ES-I3 (cell line): ENCODE data around the gene MCM6.

Experiments
- H3K36me3 ChIP-seq: 2 replicates; pipeline ENCODE4 v1.6.1; 2013; ENCODE audit warnings: mild to moderate bottlenecking, low read length, control low read depth, moderate library complexity; ENCODE audit not compliant: insufficient read depth
- H3K4me1 ChIP-seq: 2 replicates; pipeline ENCODE4 v1.6.1; 2013; ENCODE audit warnings: mild to moderate bottlenecking, control low read depth, low read length; ENCODE audit not compliant: insufficient read depth
- H3K9ac ChIP-seq: 2 replicates; pipeline ENCODE4 v1.6.1; 2013; ENCODE audit warnings: low read depth, mild to moderate bottlenecking, low read length, moderate library complexity
- H3K9me3 ChIP-seq: 2 replicates; pipeline ENCODE4 v1.6.1; 2013; ENCODE audit warnings: mild to moderate bottlenecking, low read length, moderate library complexity; ENCODE audit not compliant: control insufficient read depth, insufficient read depth

The MCM6 gene

GRCh38 chr2:135845257-135845656 lies 31.0 kb downstream of the MCM6 start:
- Histone ChIP-seq H3K36me3 (peaks cover 31% of the 10 kb centered on the region), H3K4me1 (no peaks in the 10 kb centered on the region), H3K9me3 (no peaks in the 10 kb centered on the region), H3K9ac (no peak overlapping the region)

- Histone ChIP-seq H3K9me3 (no peaks in the 10 kb centered on the region), H3K4me1 (no peaks in the 10 kb centered on the region), H3K9ac (no peak overlapping the region), H3K36me3 (peaks cover 29% of the 10 kb centered on the region)
These were observed 31.8 kb downstream of the MCM6 start for GRCh38 chr2:135844301-135844895.

GRCh38 chr2:135843671-135844070 lies 32.6 kb downstream of the MCM6 start:
- Histone ChIP-seq H3K9me3 (no peaks in the 10 kb centered on the region), H3K9ac (no peak overlapping the region), H3K4me1 (no peaks in the 10 kb centered on the region), H3K36me3 (peaks cover 25% of the 10 kb centered on the region)

- Histone ChIP-seq H3K9ac (no peak overlapping the region), H3K9me3 (no peaks in the 10 kb centered on the region), H3K4me1 (no peaks in the 10 kb centered on the region), H3K36me3 (peaks cover 14% of the 10 kb centered on the region)
These were observed 35.6 kb downstream of the MCM6 start for GRCh38 chr2:135840601-135841000.

- no peaks in the 10 kb centered on the region for H3K9me3 ChIP-seq
- H3K4me1 ChIP-seq, result no peaks in the 10 kb centered on the region
- H3K9ac ChIP-seq, result no peak overlapping the region
- H3K36me3 ChIP-seq, result peaks cover 11% of the 10 kb centered on the region
These were observed 36.5 kb downstream of the MCM6 start for GRCh38 chr2:135839713-135840112.

GRCh38 chr2:135838502-135838901 lies 37.7 kb downstream of the MCM6 start:
- H3K36me3 ChIP-seq, result peaks cover 7% of the 10 kb centered on the region; the same call in 1 of the 2 replicates
- no peaks in the 10 kb centered on the region for H3K9me3 ChIP-seq
- no peaks in the 10 kb centered on the region for H3K4me1 ChIP-seq
- H3K9ac ChIP-seq, result no peak overlapping the region

- Histone ChIP-seq H3K9ac (no peak within 1 kb of the TSS), H3K4me1 (no peaks in the 10 kb centered on the region), H3K9me3 (no peaks in the 10 kb centered on the region), H3K36me3 (no peaks in the 10 kb centered on the region)
These were observed 39.5 kb downstream of the MCM6 start, which contains the start of gene LCT for GRCh38 chr2:135836596-135837270. TSS of gene LCT (minus strand) at chr2:135837184. CDS start at chr2:135837169, 15 bp downstream.

- H3K9me3 ChIP-seq, result no peaks in the 10 kb centered on the region
- H3K9ac ChIP-seq, result no peak overlapping the region
- H3K36me3 ChIP-seq, result no peaks in the 10 kb centered on the region
- H3K4me1 ChIP-seq, result no peaks in the 10 kb centered on the region
These were observed 43.4 kb downstream of the MCM6 start for GRCh38 chr2:135832891-135833290.

- Histone ChIP-seq H3K9me3 (no peaks in the 10 kb centered on the region), H3K4me1 (no peaks in the 10 kb centered on the region), H3K9ac (no peak overlapping the region), H3K36me3 (no peaks in the 10 kb centered on the region)
These were observed 44.9 kb downstream of the MCM6 start for GRCh38 chr2:135831180-135831812.

GRCh38 chr2:135829378-135830135 lies 46.7 kb downstream of the MCM6 start:
- Histone ChIP-seq H3K36me3 (no peaks in the 10 kb centered on the region), H3K9ac (no peak overlapping the region), H3K4me1 (no peaks in the 10 kb centered on the region), H3K9me3 (no peaks in the 10 kb centered on the region)

- Histone ChIP-seq H3K9ac (no peak overlapping the region), H3K9me3 (no peaks in the 10 kb centered on the region), H3K36me3 (no peaks in the 10 kb centered on the region), H3K4me1 (no peaks in the 10 kb centered on the region)
These were observed 49.7 kb downstream of the MCM6 start for GRCh38 chr2:135826544-135826943.

- H3K9me3 ChIP-seq, result no peaks in the 10 kb centered on the region
- no peaks in the 10 kb centered on the region for H3K4me1 ChIP-seq
- no peak overlapping the region for H3K9ac ChIP-seq
- H3K36me3 ChIP-seq, result no peaks in the 10 kb centered on the region
These were observed 50.6 kb downstream of the MCM6 start for GRCh38 chr2:135825550-135826176.

- Histone ChIP-seq H3K4me1 (no peaks in the 10 kb centered on the region), H3K9ac (no peak overlapping the region), H3K9me3 (no peaks in the 10 kb centered on the region), H3K36me3 (no peaks in the 10 kb centered on the region)
These were observed 51.1 kb downstream of the MCM6 start for GRCh38 chr2:135825131-135825530.

GRCh38 chr2:135822855-135823254 lies 53.4 kb downstream of the MCM6 start:
- Histone ChIP-seq H3K4me1 (no peaks in the 10 kb centered on the region), H3K36me3 (no peaks in the 10 kb centered on the region), H3K9me3 (no peaks in the 10 kb centered on the region), H3K9ac (no peak overlapping the region)
